Fibroblast of lung (primary cell): ENCODE results near the gene MDFIC.

Experiments used
- EZH2 ChIP-seq: IDR thresholded peaks from 2 replicates; pipeline ENCODE4 v1.5.1; 2012; ENCODE audit warnings: low read length, control low read depth, mild to moderate bottlenecking; ENCODE audit errors: missing control alignments
- TF ChIP-seq, protein P1 (sequence below), 2 donors: IDR thresholded peaks in 1 of 2; conservative IDR thresholded peaks in 1 of 2; 1 replicate in 1 of 2; 2 replicates in 1 of 2; pipeline ENCODE4 v1.5.1; 2011 to 2012; ENCODE audit warnings: low read length in 2 of 2, control low read depth in 1 of 2, inconsistent platforms in 1 of 2, low read depth in 1 of 2, mild to moderate bottlenecking in 1 of 2

DNA sequence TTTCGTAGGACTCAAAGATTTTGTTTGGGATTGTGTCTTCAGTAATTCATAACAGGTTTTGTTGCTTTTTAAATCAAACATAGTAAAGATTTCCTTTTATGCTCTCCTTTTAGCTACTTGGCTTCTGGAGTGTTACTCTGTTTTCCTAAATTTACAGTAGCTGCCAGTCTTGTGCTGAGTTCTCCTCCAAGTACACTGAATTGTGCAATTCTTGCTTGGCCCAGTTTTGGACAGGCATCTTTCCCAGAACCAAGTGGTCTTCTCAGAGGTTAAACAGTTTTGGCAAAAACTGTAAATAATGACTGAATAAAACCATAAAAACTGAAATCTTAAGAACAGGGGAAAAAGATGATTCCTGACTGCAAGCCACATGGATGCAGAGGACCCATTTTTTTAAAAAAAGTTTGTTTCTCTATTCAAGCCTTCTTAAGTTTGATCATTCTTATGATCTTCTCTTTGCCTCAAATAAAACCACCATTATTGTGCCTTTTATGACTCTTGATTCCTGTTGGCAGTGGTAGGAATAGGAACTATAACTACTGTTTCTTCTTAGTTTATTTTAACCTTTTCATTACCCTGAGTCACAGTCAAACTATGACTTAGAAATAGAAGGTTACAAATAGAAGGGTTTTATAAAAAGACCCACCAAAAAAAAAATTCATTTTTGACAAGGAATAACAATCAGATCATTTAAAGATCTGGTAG, 88.0 kb downstream of the MDFIC start:
- TF ChIP-seq, protein P1, sequence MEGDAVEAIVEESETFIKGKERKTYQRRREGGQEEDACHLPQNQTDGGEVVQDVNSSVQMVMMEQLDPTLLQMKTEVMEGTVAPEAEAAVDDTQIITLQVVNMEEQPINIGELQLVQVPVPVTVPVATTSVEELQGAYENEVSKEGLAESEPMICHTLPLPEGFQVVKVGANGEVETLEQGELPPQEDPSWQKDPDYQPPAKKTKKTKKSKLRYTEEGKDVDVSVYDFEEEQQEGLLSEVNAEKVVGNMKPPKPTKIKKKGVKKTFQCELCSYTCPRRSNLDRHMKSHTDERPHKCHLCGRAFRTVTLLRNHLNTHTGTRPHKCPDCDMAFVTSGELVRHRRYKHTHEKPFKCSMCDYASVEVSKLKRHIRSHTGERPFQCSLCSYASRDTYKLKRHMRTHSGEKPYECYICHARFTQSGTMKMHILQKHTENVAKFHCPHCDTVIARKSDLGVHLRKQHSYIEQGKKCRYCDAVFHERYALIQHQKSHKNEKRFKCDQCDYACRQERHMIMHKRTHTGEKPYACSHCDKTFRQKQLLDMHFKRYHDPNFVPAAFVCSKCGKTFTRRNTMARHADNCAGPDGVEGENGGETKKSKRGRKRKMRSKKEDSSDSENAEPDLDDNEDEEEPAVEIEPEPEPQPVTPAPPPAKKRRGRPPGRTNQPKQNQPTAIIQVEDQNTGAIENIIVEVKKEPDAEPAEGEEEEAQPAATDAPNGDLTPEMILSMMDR (conservative IDR thresholded peaks at IDR 0.05 in 1 of 2, IDR thresholded peaks at IDR 0.05 in 1 of 2; ENCODE audit: low read depth in 1 of 2, low read length in 2 of 2): no peak
- TF ChIP-seq EZH2: no peak
